ENCODE results near the gene CYP17A1.

DNA sequence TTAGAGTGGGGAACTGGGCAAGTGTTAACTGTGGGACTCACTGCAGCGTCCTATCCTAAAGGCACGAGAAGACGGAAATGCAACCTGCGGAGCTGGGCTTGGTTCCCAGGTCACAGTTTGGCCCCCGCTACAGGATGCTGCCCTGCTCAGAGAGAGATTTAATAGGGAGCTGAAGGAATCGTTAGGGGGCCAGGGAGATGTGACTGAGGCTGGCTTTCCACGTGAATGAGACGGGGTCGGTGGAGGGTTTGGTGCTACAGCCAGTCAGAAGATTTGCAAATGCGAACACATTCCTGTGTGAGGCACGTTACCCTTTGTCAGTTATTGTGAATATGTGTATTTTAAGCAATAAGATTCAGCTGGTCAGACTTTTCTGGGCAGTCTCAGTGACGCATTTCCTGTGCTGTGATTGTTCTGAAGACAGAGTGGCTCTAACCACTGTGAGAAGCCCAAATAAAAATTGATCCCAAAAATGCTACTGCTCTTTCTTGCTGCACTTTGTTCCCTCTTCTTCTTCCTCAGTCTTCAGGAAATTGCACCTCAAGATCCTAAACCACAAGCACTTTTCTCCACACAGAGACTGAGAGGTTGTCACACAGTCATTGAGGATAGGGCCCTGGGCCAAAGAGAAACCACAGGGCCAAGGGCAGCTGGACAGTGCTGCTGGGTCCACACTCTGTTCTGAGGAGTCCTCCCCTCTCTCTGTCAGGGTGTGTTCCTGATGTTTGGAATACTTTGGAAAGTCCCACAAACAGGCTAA lies 21.2 kb downstream of the CYP17A1 start:
- TF ChIP-seq EZH2 (IDR thresholded peaks at IDR 0.05; ENCODE audit: insufficient read depth, poor library complexity, severe bottlenecking), result no peak
- TF ChIP-seq EZH2phosphoT487 (IDR thresholded peaks at IDR 0.05; ENCODE audit: insufficient read depth, low read depth), result no peak
